K562 (cell line): Measurements from ENCODE around the gene UROS. TPM values are rescaled to one million over a fixed set of nuclear protein-coding genes. Genes with fewer than 3 reads are reported as not detected.

Experiments used
- ATAC-seq: fragments of 200-7000 bp; cut with Tn5 transposase; 3 replicates; pipeline ENCODE4 v1.9.1; 2020; ENCODE audit warnings: moderate library complexity
- BruUV-seq: library from RNA; stranded (reverse); fragments of 400-500 nt; replicated peaks from 2 replicates; lab custom pipeline; 2021; lab: Mats Ljungman, UMichigan
- CTCF ChIA-PET: fragments of 300-600 bp; formaldehyde crosslinking; extraction: SDS; loops from one replicate; lab custom pipeline; 2021; ENCODE audit warnings: low intra/inter-chr PET ratio; lab: Yijun Ruan, JAX
- POLR2A ChIA-PET: fragments of 300-600, 350-650 bp; sonication (Branson Sonifier 250); formaldehyde crosslinking; extraction: SDS; loops from one replicate; lab custom pipeline; 2021; ENCODE audit warnings: antibody characterized with exemption, inconsistent platforms; lab: Yijun Ruan, JAX
- DNase-seq, 4 experiments: peaks; one replicate each; pipeline versions ENCODE4 v3.0.0 to v3.0.0-alpha.2; 2011 to 2018; ENCODE audit warnings: low spot score in 3 of 4, mixed read lengths in 3 of 4; ENCODE audit errors: extremely low read depth in 1 of 4
- FAIRE-seq: peaks from 2 replicates; lab custom pipeline; 2011; peaks lifted over from hg19 to GRCh38; lab: Jason Lieb, UNC
- H2AFZ ChIP-seq: 2 replicates; pipeline ENCODE4 v1.6.0; 2011; ENCODE audit warnings: low read depth, low read length, control low read depth, inconsistent platforms
- H3K27ac ChIP-seq: fragments of 200-600 bp; 3 replicates; pipeline ENCODE4 v1.8.0; 2011; ENCODE audit warnings: low read depth, mild to moderate bottlenecking, control low read depth, inconsistent platforms, low read length, moderate library complexity, mixed read lengths; ENCODE audit errors: extremely low read depth
- H3K27me3 ChIP-seq, 2 experiments: fragments of 300-600 bp in 1 of 2; 2 replicates in 1 of 2; 3 replicates in 1 of 2; pipeline versions ENCODE4 v1.6.0 to v1.8.0; 2011; ENCODE audit warnings: inconsistent platforms in 2 of 2, low read length in 2 of 2, mild to moderate bottlenecking in 1 of 2, mixed read lengths in 1 of 2, moderate library complexity in 1 of 2; ENCODE audit not compliant: control insufficient read depth in 2 of 2, insufficient read depth in 2 of 2
- H3K36me3 ChIP-seq: fragments of 300-600 bp; 3 replicates; pipeline ENCODE4 v1.8.0; 2011; ENCODE audit warnings: mild to moderate bottlenecking, low read length, inconsistent platforms; ENCODE audit not compliant: control insufficient read depth, insufficient read depth
- H3K4me1 ChIP-seq, 2 experiments: fragments of 200-600 bp in 1 of 2; replicated peaks in 1 of 2; 2 replicates in 1 of 2; 3 replicates in 1 of 2; pipeline versions ENCODE4 v1.5.1 to v1.8.0; 2011; ENCODE audit warnings: inconsistent platforms in 2 of 2, low read length in 2 of 2, mild to moderate bottlenecking in 1 of 2, mixed read lengths in 1 of 2, moderate library complexity in 1 of 2; ENCODE audit not compliant: control insufficient read depth in 2 of 2, insufficient read depth in 2 of 2
- H3K4me2 ChIP-seq: 2 replicates; pipeline ENCODE4 v1.6.1; 2011; ENCODE audit warnings: low read length, control low read depth, inconsistent platforms, mixed read lengths; ENCODE audit not compliant: insufficient read depth
- H3K4me3 ChIP-seq: fragments of 200-600 bp; sonication (generic), shearing (Covaris generic); 2 replicates; pipeline ENCODE4 v1.5.1; 2016; ENCODE audit warnings: control low read depth, inconsistent platforms
- H3K79me2 ChIP-seq: fragments of 200-600 bp; 3 replicates; pipeline ENCODE4 v1.8.0; 2011; ENCODE audit warnings: low read length, inconsistent platforms; ENCODE audit not compliant: control insufficient read depth, insufficient read depth
- H3K9ac ChIP-seq, 2 experiments: 2 replicates each; pipeline versions ENCODE4 v1.6.0 to v1.6.1; 2011; ENCODE audit warnings: low read depth in 2 of 2, low read length in 2 of 2, control low read depth in 1 of 2, inconsistent platforms in 1 of 2, mild to moderate bottlenecking in 1 of 2, mixed read lengths in 1 of 2; ENCODE audit not compliant: insufficient read depth in 1 of 2
- H3K9me1 ChIP-seq: one replicate; pipeline ENCODE4 v1.6.0; 2011; ENCODE audit warnings: inconsistent platforms, mild to moderate bottlenecking, low read length, moderate library complexity; ENCODE audit not compliant: control insufficient read depth, insufficient read depth
- H3K9me3 ChIP-seq: replicated peaks from 2 replicates; pipeline ENCODE4 v1.5.1; 2011; ENCODE audit warnings: low read depth, low read length, inconsistent platforms; ENCODE audit not compliant: control insufficient read depth, insufficient read depth
- H4K20me1 ChIP-seq: replicated peaks from 2 replicates; pipeline ENCODE4 v1.6.1; 2011; ENCODE audit warnings: low read length, inconsistent platforms, mixed read lengths; ENCODE audit not compliant: control insufficient read depth, insufficient read depth
- ARHGAP35 ChIP-seq: fragments of 450-650 bp; IDR thresholded peaks from 2 replicates; pipeline ENCODE4 v1.6.1; 2018; ENCODE audit not compliant: partially characterized antibody
- FOXK1 ChIP-seq: sonication (generic); formaldehyde crosslinking; IDR thresholded peaks from 2 replicates; pipeline ENCODE4 v1.8.0; 2022; ENCODE audit warnings: missing genetic modification reagents, mild to moderate bottlenecking, borderline replicate concordance
- FOXP1 ChIP-seq: sonication (generic); formaldehyde crosslinking; IDR thresholded peaks from 2 replicates; pipeline ENCODE4 v1.8.0; 2022; ENCODE audit warnings: mild to moderate bottlenecking, missing genetic modification reagents
- HIVEP1 ChIP-seq: fragments of 250-450 bp; sonication (Bioruptor Pico); IDR thresholded peaks from 2 replicates; pipeline ENCODE4 v1.4.0; 2020; ENCODE audit warnings: mild to moderate bottlenecking
- PML ChIP-seq: IDR thresholded peaks from 2 replicates; pipeline ENCODE4 v1.6.1; 2012; ENCODE audit warnings: low read length, inconsistent platforms
- TBL1XR1 ChIP-seq, 2 experiments: IDR thresholded peaks; 2 replicates each; pipeline ENCODE4 v1.6.1; 2012; ENCODE audit warnings: improper control_type of control experiment in 2 of 2, low read length in 2 of 2, mild to moderate bottlenecking in 1 of 2
- THRB ChIP-seq: fragments of 450-650 bp; formaldehyde crosslinking; conservative IDR thresholded peaks from 2 replicates; pipeline ENCODE4 v1.4.0; 2022; ENCODE audit warnings: mild to moderate bottlenecking, missing genetic modification characterization
- VEZF1 ChIP-seq: fragments of 200-800 bp; sonication (Bioruptor generic); IDR thresholded peaks from 2 replicates; pipeline ENCODE4 v1.6.1; 2017; ENCODE audit warnings: missing genetic modification characterization, missing compliant biosample characterization
- ZBTB43 ChIP-seq: sonication (generic); formaldehyde crosslinking; IDR thresholded peaks from 2 replicates; pipeline ENCODE4 v1.8.0; 2023; ENCODE audit warnings: mild to moderate bottlenecking, missing genetic modification reagents
- ZNF282 ChIP-seq: sonication (generic); formaldehyde crosslinking; IDR thresholded peaks from 2 replicates; pipeline ENCODE4 v1.8.1; 2023; ENCODE audit warnings: missing genetic modification reagents
- ZNF384 ChIP-seq: IDR thresholded peaks from 2 replicates; pipeline ENCODE4 v1.6.1; 2012; ENCODE audit warnings: low read depth, low read length, improper control_type of control experiment
- WGBS: fragments of 100-300 bp; shearing (Covaris generic); methylation state at CpG from one replicate; pipeline ENCODE4 v1.1.6; 2016; ENCODE audit warnings: low coverage, mixed read lengths; ENCODE audit not compliant: insufficient coverage; ENCODE audit errors: missing lambda C conversion rate; 5-methylcytosine and 5-hydroxymethylcytosine counted together
- in situ Hi-C: fragments of 300-500 bp; cut with MboI; formaldehyde crosslinking; loops from 4 replicates; pipeline ENCODE4 v1.15.0; 2018; ENCODE audit warnings: inconsistent platforms, mixed read lengths
- intact Hi-C: fragments of 100-400 bp; cut with micrococcal nuclease; formaldehyde crosslinking; loops from 2 replicates; pipeline ENCODE4 v1.14.2; 2022
- polyA plus RNA-seq, 8 experiments: library from polyadenylated mRNA; depleted of rRNA in 4 of 8; stranded (reverse) in 5 of 8; unstranded in 3 of 8; fragments of >200 nt; fragmentation: Nextera tagmentation in 2 of 8; fragmentation: Illumina TruSeq in 1 of 8; extraction: Ambion mirVana in 2 of 8; extraction: Trizol in 1 of 8; gene quantifications; 2 replicates each; pipeline versions ENCODE4 v1.2.1 to v1.2.3, GENCODE V29; 2011 to 2014; ENCODE audit warnings: inconsistent platforms in 1 of 8, missing spikeins in 1 of 8
- total RNA-seq, 7 experiments: library from RNA; depleted of rRNA in 6 of 7; stranded (reverse); fragments of >200 nt in 6 of 7; fragmentation: Illumina TruSeq in 2 of 7; extraction: Trizol in 2 of 7; gene quantifications; 2 replicates each; pipeline versions ENCODE4 v1.2.1 to v1.2.3, GENCODE V29; 2011 to 2021; ENCODE audit warnings: low replicate concordance in 1 of 7
- TF ChIP-seq, protein P1 (sequence below): IDR thresholded peaks from 2 replicates; pipeline ENCODE4 v1.6.1; 2011; ENCODE audit not compliant: insufficient read length; ENCODE audit errors: extremely low read depth

Gene UROS
- total and polyA plus RNA-seq, 9 of the 15 experiments (the other 6 are each of a cell fraction or from before 2014, with no cell fraction given), result 6.4 to 39.1 (median 32.3) TPM

DNA sequence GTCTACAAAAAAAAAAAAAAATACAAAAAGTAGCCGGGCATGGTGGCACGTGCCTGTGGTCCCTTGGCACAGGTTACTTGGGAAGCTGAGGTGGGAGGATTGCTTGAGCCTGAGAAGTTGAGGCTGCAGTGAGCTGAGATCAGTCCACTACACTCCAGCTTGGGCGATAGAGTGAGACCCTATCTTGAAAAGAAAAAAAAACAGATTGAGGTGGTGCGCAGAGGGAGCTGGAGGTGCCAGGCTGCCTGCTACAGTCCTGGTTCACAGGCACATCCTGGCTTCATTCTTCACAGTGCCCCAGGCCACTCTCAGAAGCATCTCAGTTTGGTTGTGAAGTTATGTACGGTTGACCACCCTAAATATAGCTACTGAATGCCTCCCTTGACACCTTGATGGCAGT is 52.2 kb downstream of the UROS start:
- no TSS peak for BruUV-seq

More for the DNA sequence above, 52.2 kb downstream of the UROS start:
- ATAC-seq (no peak), FAIRE-seq (no peak)
- POLR2A ChIA-PET, result interaction anchor here (0.6 to 0.8 kb wide), 2 partner anchors 13 to 58 kb away, joined by 3 read pairs; no protein-coding TSS in a partner anchor
- H3K4me3 ChIP-seq, result no peak overlapping the region
- H3K36me3 ChIP-seq, result 0 out of 3 replicates have a peak, but pooled peaks cover 3% of the 10 kb centered on the region
- intact Hi-C loops, result no loop called here
- 33% methylated on average over 3 of the region's 5 CpGs for WGBS
- H3K27me3 ChIP-seq, result no peaks in the 10 kb centered on the region
- H3K27ac ChIP-seq, result no peak overlapping the region
- no peak overlapping the region for H3K4me2 ChIP-seq
- H3K79me2 ChIP-seq, result no peaks in the 10 kb centered on the region
- TF ChIP-seq VEZF1, result no peak
- no peak for TF ChIP-seq FOXK1 (CRISPR knock-in tag)
- TF ChIP-seq THRB, result no peak
- no peak for TF ChIP-seq ARHGAP35
- TF ChIP-seq FOXP1, result no peak
- no peak for TF ChIP-seq PML
- no peak for TF ChIP-seq ZBTB43 (CRISPR knock-in tag)
- no peak for TF ChIP-seq HIVEP1 (CRISPR knock-in tag)
- TF ChIP-seq, protein P1, sequence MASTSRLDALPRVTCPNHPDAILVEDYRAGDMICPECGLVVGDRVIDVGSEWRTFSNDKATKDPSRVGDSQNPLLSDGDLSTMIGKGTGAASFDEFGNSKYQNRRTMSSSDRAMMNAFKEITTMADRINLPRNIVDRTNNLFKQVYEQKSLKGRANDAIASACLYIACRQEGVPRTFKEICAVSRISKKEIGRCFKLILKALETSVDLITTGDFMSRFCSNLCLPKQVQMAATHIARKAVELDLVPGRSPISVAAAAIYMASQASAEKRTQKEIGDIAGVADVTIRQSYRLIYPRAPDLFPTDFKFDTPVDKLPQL, result no peak
- no peak for TF ChIP-seq ZNF282 (CRISPR knock-in tag)
- no peak for TF ChIP-seq ZNF384
- TF ChIP-seq TBL1XR1 (IDR thresholded peaks at IDR 0.05; ENCODE audit: low read length in 2 of 2), result no peak
- TF ChIP-seq, all 486 proteins: peak for 0
- in situ Hi-C loops, result no loop called here
- CTCF ChIA-PET, result no interaction called here
- H3K9me3 ChIP-seq, result no peaks in the 10 kb centered on the region
- H3K9me1 ChIP-seq, result no peaks in the 10 kb centered on the region
- H4K20me1 ChIP-seq, result no peaks in the 10 kb centered on the region
- no peak for DNase-seq
- peaks cover 0 to 13% of the 10 kb centered on the region in 2 experiments; a peak in 2 of 5 replicates for H3K4me1 ChIP-seq
- no peak overlapping the region for H2AFZ ChIP-seq
- no peak overlapping the region for H3K9ac ChIP-seq
